GM12878 (cell line): ENCODE results near the gene CD200R1L. TPM values are rescaled to one million over a fixed set of nuclear protein-coding genes. Genes with fewer than 3 reads are reported as not detected.

Source experiments
- ATAC-seq: fragments of 200-7000 bp; cut with Tn5 transposase; 3 replicates; pipeline ENCODE4 v1.9.1; 2020; ENCODE audit warnings: mild to moderate bottlenecking, moderate library complexity
- BruUV-seq: library from RNA; stranded (reverse); fragments of 400-500 nt; replicated peaks from 2 replicates; lab custom pipeline; 2021; lab: Mats Ljungman, UMichigan
- CTCF ChIA-PET: fragments of 300-600 bp; sonication (Branson Sonifier 250); formaldehyde crosslinking; extraction: SDS; loops from one replicate; lab custom pipeline; 2021; ENCODE audit warnings: inconsistent platforms; lab: Yijun Ruan, JAX
- POLR2A ChIA-PET: fragments of 350-600 bp; formaldehyde crosslinking; extraction: SDS; loops from one replicate; lab custom pipeline; 2021; ENCODE audit warnings: inconsistent platforms; lab: Charles Lee
- RAD21 ChIA-PET: fragments of 300-600 bp; sonication (Branson Sonifier 250); formaldehyde crosslinking; loops from one replicate; lab custom pipeline; 2023; ENCODE audit warnings: antibody characterized with exemption; ENCODE audit not compliant: unreplicated experiment; lab: Charles Lee
- SMC1A ChIA-PET: fragments of 300-600 bp; sonication (Branson Sonifier 250); formaldehyde crosslinking; loops from one replicate; lab custom pipeline; 2023; ENCODE audit not compliant: unreplicated experiment, uncharacterized antibody; lab: Charles Lee
- DNase-seq: peaks from one replicate; pipeline ENCODE4 v3.0.0-alpha.2; 2011; ENCODE audit warnings: low read depth, low spot score
- FAIRE-seq: peaks from 3 replicates; lab custom pipeline; 2011; peaks lifted over from hg19 to GRCh38; lab: Jason Lieb, UNC
- H2AFZ ChIP-seq: 2 replicates; pipeline ENCODE4 v1.6.0; 2011; ENCODE audit warnings: low read depth, low read length, control low read depth; ENCODE audit not compliant: control insufficient read depth
- H3K27ac ChIP-seq: 2 replicates; pipeline ENCODE4 v1.5.1; 2011; ENCODE audit warnings: control low read depth; ENCODE audit not compliant: control insufficient read depth, insufficient read depth
- H3K27me3 ChIP-seq, 2 experiments: replicated peaks in 1 of 2; 2 replicates each; pipeline versions ENCODE4 v1.6.0 to v1.6.1; 2011; ENCODE audit warnings: low read length in 1 of 2; ENCODE audit not compliant: control insufficient read depth in 2 of 2, insufficient read depth in 2 of 2
- H3K36me3 ChIP-seq, 2 experiments: 2 replicates each; pipeline ENCODE4 v1.5.1; 2011; ENCODE audit warnings: low read length in 1 of 2; ENCODE audit not compliant: control insufficient read depth in 2 of 2, insufficient read depth in 2 of 2
- H3K4me1 ChIP-seq: 2 replicates; pipeline ENCODE4 v1.6.1; 2011; ENCODE audit warnings: mild to moderate bottlenecking, low read length, moderate library complexity, mixed read lengths; ENCODE audit not compliant: control insufficient read depth, insufficient read depth
- H3K4me2 ChIP-seq: 2 replicates; pipeline ENCODE4 v1.6.0; 2011; ENCODE audit warnings: control low read depth; ENCODE audit not compliant: control insufficient read depth, insufficient read depth
- H3K4me3 ChIP-seq: fragments of 200-600 bp; sonication (generic); 2 replicates; pipeline ENCODE4 v1.5.1; 2016
- H3K79me2 ChIP-seq: 2 replicates; pipeline ENCODE4 v1.6.0; 2011; ENCODE audit warnings: low read length; ENCODE audit not compliant: control insufficient read depth, insufficient read depth
- H3K9ac ChIP-seq: 2 replicates; pipeline ENCODE4 v1.8.0; 2011; ENCODE audit warnings: low read length, control low read depth, mixed read lengths; ENCODE audit not compliant: control insufficient read depth, insufficient read depth
- H3K9me3 ChIP-seq: replicated peaks from 3 replicates; pipeline ENCODE4 v1.5.1; 2011; ENCODE audit warnings: mild to moderate bottlenecking, low read length; ENCODE audit not compliant: control insufficient read depth, insufficient read depth
- H4K20me1 ChIP-seq: 2 replicates; pipeline ENCODE4 v1.6.0; 2011; ENCODE audit not compliant: control insufficient read depth, insufficient read depth
- BACH1 ChIP-seq: fragments of 450-650 bp; IDR thresholded peaks from 2 replicates; pipeline ENCODE4 v1.6.1; 2017; ENCODE audit warnings: mild to moderate bottlenecking, borderline replicate concordance
- BRCA1 ChIP-seq: IDR thresholded peaks from 2 replicates; pipeline ENCODE4 v1.6.1; 2011; ENCODE audit warnings: low read depth, low read length, improper control_type of control experiment
- CBX5 ChIP-seq: sonication (generic); IDR thresholded peaks from 2 replicates; pipeline ENCODE4 v1.6.1; 2016; ENCODE audit warnings: low read depth, moderate library complexity, mild to moderate bottlenecking, inconsistent platforms
- CHD4 ChIP-seq: fragments of 200-600 bp; sonication (generic); IDR thresholded peaks from 2 replicates; pipeline ENCODE4 v1.6.1; 2016; ENCODE audit warnings: mild to moderate bottlenecking
- EZH2 ChIP-seq: IDR thresholded peaks from 2 replicates; pipeline ENCODE4 v1.6.1; 2012; ENCODE audit warnings: low read depth, mild to moderate bottlenecking, control low read depth, inconsistent platforms, low read length, borderline replicate concordance; ENCODE audit not compliant: control insufficient read depth
- HDAC6 ChIP-seq: fragments of 200-600 bp; sonication (generic); IDR thresholded peaks from one replicate; pipeline ENCODE4 v1.8.0; 2017; ENCODE audit warnings: antibody characterized with exemption; ENCODE audit not compliant: unreplicated experiment
- MAX ChIP-seq: IDR thresholded peaks from 2 replicates; pipeline ENCODE4 v1.6.1; 2012; ENCODE audit warnings: low read depth, low read length, improper control_type of control experiment
- MTA2 ChIP-seq: fragments of 450-650 bp; IDR thresholded peaks from 2 replicates; pipeline ENCODE4 v1.6.1; 2016; ENCODE audit warnings: low read depth, mild to moderate bottlenecking, moderate library complexity
- RAD21 ChIP-seq: IDR thresholded peaks from 2 replicates; pipeline ENCODE4 v1.6.1; 2011; ENCODE audit warnings: mild to moderate bottlenecking, low read depth, low read length, moderate library complexity; ENCODE audit not compliant: insufficient read depth
- SREBF1 ChIP-seq: IDR thresholded peaks from 2 replicates; pipeline ENCODE4 v1.6.1; 2012; ENCODE audit warnings: mild to moderate bottlenecking, low read length
- SREBF2 ChIP-seq: IDR thresholded peaks from 2 replicates; pipeline ENCODE4 v1.6.1; 2012; ENCODE audit warnings: mild to moderate bottlenecking, low read length
- TCF3 ChIP-seq: IDR thresholded peaks from 2 replicates; pipeline ENCODE4 v1.6.1; 2012; ENCODE audit warnings: low read depth, mild to moderate bottlenecking, low read length, borderline replicate concordance; ENCODE audit not compliant: insufficient read depth
- WRNIP1 ChIP-seq: IDR thresholded peaks from 2 replicates; pipeline ENCODE4 v1.6.1; 2011; ENCODE audit warnings: low read depth, low read length, improper control_type of control experiment, borderline replicate concordance
- WGBS: methylation state at CpG from one replicate; pipeline ENCODE4 v1.1.6; 2016; ENCODE audit warnings: low lambda C conversion rate; ENCODE audit not compliant: insufficient replicate concordance, insufficient coverage; ENCODE audit errors: missing lambda C conversion rate; 5-methylcytosine and 5-hydroxymethylcytosine counted together
- in situ Hi-C: fragments of 300-500 bp; cut with MboI; formaldehyde crosslinking; loops from 9 replicates; pipeline ENCODE4 v1.14.3; 2018; ENCODE audit warnings: mixed read lengths
- intact Hi-C: fragments of 100-400 bp; cut with micrococcal nuclease; formaldehyde crosslinking; loops from one replicate; pipeline ENCODE4 v1.14.2; 2022; ENCODE audit not compliant: unreplicated experiment
- polyA plus RNA-seq, 11 experiments: library from polyadenylated mRNA; depleted of rRNA in 4 of 11; unstranded in 6 of 11; stranded (reverse) in 5 of 11; fragments of >200 nt; fragmentation: Nextera tagmentation in 4 of 11; fragmentation: Illumina TruSeq in 1 of 11; extraction: Ambion mirVana in 4 of 11; extraction: Trizol in 1 of 11; gene quantifications; 1 replicate in 1 of 11; 2 replicates in 10 of 11; pipeline versions ENCODE4 v1.2.1 to v1.2.3, GENCODE V29; 2011 to 2016; ENCODE audit warnings: inconsistent platforms in 2 of 11, missing spikeins in 2 of 11, low read depth in 1 of 11
- total RNA-seq, 4 experiments: library from RNA; depleted of rRNA in 3 of 4; stranded (reverse); fragments of >200 nt in 3 of 4; fragmentation: Illumina TruSeq in 1 of 4; extraction: Trizol in 1 of 4; gene quantifications; 2 replicates each; pipeline versions ENCODE4 v1.2.1 to v1.2.3, GENCODE V29; 2013 to 2021
- TF ChIP-seq, protein P1 (sequence below): fragments of 450-650 bp; IDR thresholded peaks from 2 replicates; pipeline ENCODE4 v1.6.1; 2017; ENCODE audit warnings: mild to moderate bottlenecking, moderate library complexity
- TF ChIP-seq, protein P2 (sequence below): IDR thresholded peaks from 2 replicates; pipeline ENCODE4 v1.6.1; 2011; ENCODE audit warnings: borderline replicate concordance, low read depth, mild to moderate bottlenecking, moderate library complexity, mixed read lengths, low read length; ENCODE audit not compliant: insufficient read depth; ENCODE audit errors: extremely low read length

Gene CD200R1L
- total and polyA plus RNA-seq, 10 of the 15 experiments (the other 5 are each of a cell fraction or from before 2014, with no cell fraction given), result 0.41 TPM; not detected in 9

DNA sequence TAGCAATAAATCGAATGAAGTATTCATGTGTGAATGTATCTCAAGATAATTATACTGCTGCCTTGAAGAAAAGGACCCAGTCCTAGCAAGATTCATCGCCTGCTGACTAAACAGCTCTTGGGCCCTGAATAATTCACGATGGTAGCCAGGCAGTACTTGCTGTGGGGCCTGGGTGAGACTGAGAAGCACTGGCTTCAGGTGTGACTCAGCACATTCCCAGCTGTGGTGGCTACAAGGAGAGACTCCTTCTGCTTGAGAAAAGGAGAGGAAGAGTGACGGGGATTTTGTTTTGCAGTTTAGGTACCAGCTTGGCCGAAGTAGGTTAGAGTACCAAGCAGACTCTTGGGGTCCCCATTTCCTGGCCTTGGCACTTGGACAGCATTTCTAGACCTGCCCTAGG is 47.6 kb upstream of the CD200R1L start (continued):
- TF ChIP-seq, protein P1, sequence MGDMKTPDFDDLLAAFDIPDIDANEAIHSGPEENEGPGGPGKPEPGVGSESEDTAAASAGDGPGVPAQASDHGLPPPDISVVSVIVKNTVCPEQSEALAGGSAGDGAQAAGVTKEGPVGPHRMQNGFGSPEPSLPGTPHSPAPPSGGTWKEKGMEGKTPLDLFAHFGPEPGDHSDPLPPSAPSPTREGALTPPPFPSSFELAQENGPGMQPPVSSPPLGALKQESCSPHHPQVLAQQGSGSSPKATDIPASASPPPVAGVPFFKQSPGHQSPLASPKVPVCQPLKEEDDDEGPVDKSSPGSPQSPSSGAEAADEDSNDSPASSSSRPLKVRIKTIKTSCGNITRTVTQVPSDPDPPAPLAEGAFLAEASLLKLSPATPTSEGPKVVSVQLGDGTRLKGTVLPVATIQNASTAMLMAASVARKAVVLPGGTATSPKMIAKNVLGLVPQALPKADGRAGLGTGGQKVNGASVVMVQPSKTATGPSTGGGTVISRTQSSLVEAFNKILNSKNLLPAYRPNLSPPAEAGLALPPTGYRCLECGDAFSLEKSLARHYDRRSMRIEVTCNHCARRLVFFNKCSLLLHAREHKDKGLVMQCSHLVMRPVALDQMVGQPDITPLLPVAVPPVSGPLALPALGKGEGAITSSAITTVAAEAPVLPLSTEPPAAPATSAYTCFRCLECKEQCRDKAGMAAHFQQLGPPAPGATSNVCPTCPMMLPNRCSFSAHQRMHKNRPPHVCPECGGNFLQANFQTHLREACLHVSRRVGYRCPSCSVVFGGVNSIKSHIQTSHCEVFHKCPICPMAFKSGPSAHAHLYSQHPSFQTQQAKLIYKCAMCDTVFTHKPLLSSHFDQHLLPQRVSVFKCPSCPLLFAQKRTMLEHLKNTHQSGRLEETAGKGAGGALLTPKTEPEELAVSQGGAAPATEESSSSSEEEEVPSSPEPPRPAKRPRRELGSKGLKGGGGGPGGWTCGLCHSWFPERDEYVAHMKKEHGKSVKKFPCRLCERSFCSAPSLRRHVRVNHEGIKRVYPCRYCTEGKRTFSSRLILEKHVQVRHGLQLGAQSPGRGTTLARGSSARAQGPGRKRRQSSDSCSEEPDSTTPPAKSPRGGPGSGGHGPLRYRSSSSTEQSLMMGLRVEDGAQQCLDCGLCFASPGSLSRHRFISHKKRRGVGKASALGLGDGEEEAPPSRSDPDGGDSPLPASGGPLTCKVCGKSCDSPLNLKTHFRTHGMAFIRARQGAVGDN, result no peak

DNA sequence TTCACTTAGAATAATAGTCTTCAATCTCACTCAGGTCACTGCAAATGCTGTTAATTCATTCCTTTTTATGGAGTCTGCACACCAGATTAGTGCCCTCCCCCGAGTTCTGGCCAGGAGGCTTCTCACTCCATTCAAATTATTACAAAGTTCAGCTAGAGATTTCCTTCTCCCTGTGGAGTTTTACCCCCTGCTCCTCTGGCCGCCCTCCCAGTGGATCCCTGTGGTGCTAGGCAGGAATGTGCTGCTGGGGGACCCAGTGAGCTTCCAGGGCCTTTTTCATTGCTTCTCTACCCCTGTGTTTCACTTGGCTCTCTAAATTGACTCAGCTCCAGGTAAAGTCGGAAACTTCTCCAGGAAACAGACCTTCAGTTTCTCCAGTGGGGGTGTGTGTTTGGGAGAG is 42.7 kb upstream of the CD200R1L start:
- Histone ChIP-seq H3K27me3 (peaks cover 0 to 2% of the 10 kb centered on the region in 2 experiments; a peak in 1 of 4 replicates), H3K4me1 (no peaks in the 10 kb centered on the region), H3K4me3 (no peak overlapping the region), H3K79me2 (no peaks in the 10 kb centered on the region), H3K9me3 (no peaks in the 10 kb centered on the region), H3K27ac (no peak overlapping the region), H2AFZ (no peak overlapping the region), H3K36me3 (no peaks in the 10 kb centered on the region), H3K9ac (no peak overlapping the region), H3K4me2 (no peak overlapping the region), H4K20me1 (no peaks in the 10 kb centered on the region)
- DNase-seq (no peak), ATAC-seq (no peak), FAIRE-seq (no peak)
- ChIA-PET RAD21 (no interaction called here), CTCF (no interaction called here), SMC1A (interaction anchor here (0.6 to 3.0 kb wide), 4 partner anchors 10 to 78 kb away, joined by 3 to 12 read pairs (median 6); no protein-coding TSS in a partner anchor), POLR2A (no interaction called here)
- no TSS peak for BruUV-seq
- no peak for TF ChIP-seq BACH1
- no peak for TF ChIP-seq BRCA1
- TF ChIP-seq, protein P2, sequence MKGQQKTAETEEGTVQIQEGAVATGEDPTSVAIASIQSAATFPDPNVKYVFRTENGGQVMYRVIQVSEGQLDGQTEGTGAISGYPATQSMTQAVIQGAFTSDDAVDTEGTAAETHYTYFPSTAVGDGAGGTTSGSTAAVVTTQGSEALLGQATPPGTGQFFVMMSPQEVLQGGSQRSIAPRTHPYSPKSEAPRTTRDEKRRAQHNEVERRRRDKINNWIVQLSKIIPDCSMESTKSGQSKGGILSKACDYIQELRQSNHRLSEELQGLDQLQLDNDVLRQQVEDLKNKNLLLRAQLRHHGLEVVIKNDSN, result no peak
- no peak for TF ChIP-seq SREBF1
- no peak for TF ChIP-seq WRNIP1
- no peak for TF ChIP-seq MTA2
- no peak for TF ChIP-seq HDAC6
- no peak for TF ChIP-seq RAD21
- no peak for TF ChIP-seq CHD4
- no peak for TF ChIP-seq TCF3
- TF ChIP-seq MAX, result no peak
- no peak for TF ChIP-seq SREBF2
- TF ChIP-seq CBX5, result no peak
- no peak for TF ChIP-seq EZH2
- in situ Hi-C loops, result no loop called here
- intact Hi-C loops, result no loop called here
- WGBS, result 59% methylated on average over 3 of the region's 3 CpGs
